Fibroblast of lung (primary cell): ENCODE data around the gene WDR20. TPM values are rescaled to one million over a fixed set of nuclear protein-coding genes. Genes with fewer than 3 reads are reported as not detected.

Source experiments
- DNase-seq, 2 donors: peaks; one replicate each; pipeline versions ENCODE4 v3.0.0 to v3.0.0-alpha.2; 2010; ENCODE audit warnings: low read depth in 2 of 2
- H2AFZ ChIP-seq: 2 replicates; pipeline ENCODE4 v1.5.1; 2012; ENCODE audit warnings: low read length, control low read depth, inconsistent platforms
- H3K27ac ChIP-seq: 2 replicates; pipeline ENCODE4 v1.5.1; 2011; ENCODE audit warnings: low read length, control low read depth; ENCODE audit not compliant: insufficient read depth
- H3K27me3 ChIP-seq: 2 replicates; pipeline ENCODE4 v1.5.1; 2011; ENCODE audit warnings: mild to moderate bottlenecking, low read length; ENCODE audit not compliant: control insufficient read depth, insufficient read depth
- H3K36me3 ChIP-seq: 2 replicates; pipeline ENCODE4 v1.5.1; 2011; ENCODE audit warnings: low read length; ENCODE audit not compliant: control insufficient read depth, insufficient read depth
- H3K4me1 ChIP-seq: 2 replicates; pipeline ENCODE4 v1.5.1; 2011; ENCODE audit warnings: low read length; ENCODE audit not compliant: control insufficient read depth, insufficient read depth; ENCODE audit errors: extremely low read depth
- H3K4me2 ChIP-seq: 2 replicates; pipeline ENCODE4 v1.5.1; 2011; ENCODE audit warnings: low read length, control low read depth; ENCODE audit not compliant: insufficient read depth; ENCODE audit errors: extremely low read depth
- H3K4me3 ChIP-seq, 4 experiments: fragments of 200-600 bp in 1 of 4; sonication (generic) in 1 of 4; replicated peaks in 1 of 4; 2 replicates each; pipeline ENCODE4 v1.5.1; 2011 to 2016; ENCODE audit warnings: low read length in 4 of 4, low read depth in 3 of 4, mild to moderate bottlenecking in 3 of 4, control low read depth in 2 of 4, inconsistent platforms in 1 of 4, mixed read lengths in 1 of 4; ENCODE audit not compliant: insufficient read depth in 1 of 4; ENCODE audit errors: control extremely low read depth in 1 of 4
- H3K79me2 ChIP-seq: 2 replicates; pipeline ENCODE4 v1.5.1; 2012; ENCODE audit warnings: mild to moderate bottlenecking, low read length, inconsistent platforms; ENCODE audit not compliant: control insufficient read depth, insufficient read depth
- H3K9ac ChIP-seq: 2 replicates; pipeline ENCODE4 v1.5.1; 2011; ENCODE audit warnings: mild to moderate bottlenecking, low read length, control low read depth; ENCODE audit not compliant: insufficient read depth
- H3K9me3 ChIP-seq: 2 replicates; pipeline ENCODE4 v1.5.1; 2012; ENCODE audit warnings: low read depth, low read length; ENCODE audit not compliant: control insufficient read depth, insufficient read depth
- H4K20me1 ChIP-seq: 2 replicates; pipeline ENCODE4 v1.5.1; 2011; ENCODE audit warnings: low read length; ENCODE audit not compliant: control insufficient read depth, insufficient read depth; ENCODE audit errors: extremely low read depth
- CTCF ChIP-seq, 2 donors: IDR thresholded peaks in 1 of 2; conservative IDR thresholded peaks in 1 of 2; 1 replicate in 1 of 2; 2 replicates in 1 of 2; pipeline ENCODE4 v1.5.1; 2011 to 2012; ENCODE audit warnings: low read length in 2 of 2, control low read depth in 1 of 2, inconsistent platforms in 1 of 2, low read depth in 1 of 2, mild to moderate bottlenecking in 1 of 2
- EZH2 ChIP-seq: IDR thresholded peaks from 2 replicates; pipeline ENCODE4 v1.5.1; 2012; ENCODE audit warnings: low read length, control low read depth, mild to moderate bottlenecking; ENCODE audit errors: missing control alignments
- polyA plus RNA-seq, 2 donors: library from polyadenylated mRNA; depleted of rRNA in 1 of 2; stranded (reverse) in 1 of 2; unstranded in 1 of 2; fragments of >200 nt; gene quantifications; 2 replicates each; pipeline ENCODE4 v1.2.1, GENCODE V29; 2011 to 2012; ENCODE audit warnings: missing spikeins in 1 of 2
- total RNA-seq: library from RNA; depleted of rRNA; stranded (reverse); fragments of >200 nt; gene quantifications from 2 replicates; pipeline ENCODE4 v1.2.1, GENCODE V29; 2014

WDR20 gene
- total and polyA plus RNA-seq, 2 donors (not counting 1 experiment from before 2014, with no cell fraction given): 17.2 to 17.8 TPM

- Histone ChIP-seq H3K9ac (peak overlapping the region; percentile 90), H4K20me1 (no peaks in the 10 kb centered on the region), H3K4me3 (peak overlapping the region; percentile 92 to 99 (median 94)), H3K27me3 (no peaks in the 10 kb centered on the region), H2AFZ (peak overlapping the region; percentile 12), H3K27ac (peak overlapping the region; percentile 87), H3K79me2 (peaks cover 46% of the 10 kb centered on the region), H3K4me1 (peaks cover 2% of the 10 kb centered on the region), H3K4me2 (peak overlapping the region; percentile 95), H3K9me3 (no peaks in the 10 kb centered on the region), H3K36me3 (no peaks in the 10 kb centered on the region)
- no peak for TF ChIP-seq EZH2
- no peak for TF ChIP-seq CTCF (conservative IDR thresholded peaks at IDR 0.05 in 1 of 2, IDR thresholded peaks at IDR 0.05 in 1 of 2; ENCODE audit: low read depth in 1 of 2, low read length in 2 of 2)
- DNase-seq: no peak
These were observed 1.1 kb downstream of the WDR20 start for GRCh38 chr14:102140750-102141145.

- H2AFZ ChIP-seq: no peak overlapping the region
- TF ChIP-seq EZH2: no peak
- TF ChIP-seq CTCF (conservative IDR thresholded peaks at IDR 0.05 in 1 of 2, IDR thresholded peaks at IDR 0.05 in 1 of 2; ENCODE audit: low read depth in 1 of 2, low read length in 2 of 2): no peak
- H3K4me3 ChIP-seq: peak overlapping the region in 1 of 4 experiments; percentile 94
- no peaks in the 10 kb centered on the region for H3K36me3 ChIP-seq
- peaks cover 2% of the 10 kb centered on the region for H3K4me1 ChIP-seq
- H3K79me2 ChIP-seq: peaks cover 53% of the 10 kb centered on the region
- DNase-seq: no peak
- H3K4me2 ChIP-seq: peak overlapping the region; percentile 95
- no peak overlapping the region for H3K9ac ChIP-seq
- no peaks in the 10 kb centered on the region for H3K27me3 ChIP-seq
- no peaks in the 10 kb centered on the region for H4K20me1 ChIP-seq
- H3K27ac ChIP-seq: no peak overlapping the region
- H3K9me3 ChIP-seq: no peaks in the 10 kb centered on the region
These were observed 2.1 kb downstream of the WDR20 start for GRCh38 chr14:102141797-102142196.

DNA sequence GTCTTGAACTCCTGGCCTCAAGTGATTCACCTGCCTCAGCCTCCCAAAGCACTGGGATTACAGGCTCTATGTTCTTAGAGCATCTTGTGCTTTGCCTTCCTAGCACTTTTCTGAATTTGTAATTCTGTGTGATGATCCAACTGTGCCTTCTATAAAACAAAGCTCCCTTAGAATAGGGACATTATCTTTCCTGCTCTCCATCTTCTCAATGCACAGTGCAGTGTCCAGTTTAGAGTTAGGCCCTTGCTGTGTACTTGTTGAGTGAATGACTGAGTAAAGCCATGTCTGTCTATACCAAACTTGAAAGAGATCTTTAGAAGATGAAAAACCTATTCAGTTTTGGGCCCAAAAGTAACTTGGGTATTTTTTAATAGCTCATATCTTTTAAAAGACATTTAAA is 5.2 kb downstream of the WDR20 start:
- Histone ChIP-seq H3K9me3 (no peaks in the 10 kb centered on the region), H3K27me3 (no peaks in the 10 kb centered on the region), H4K20me1 (no peaks in the 10 kb centered on the region), H3K36me3 (no peaks in the 10 kb centered on the region), H3K4me3 (no peak overlapping the region), H3K9ac (no peak overlapping the region), H3K4me1 (no peaks in the 10 kb centered on the region), H3K4me2 (no peak overlapping the region), H2AFZ (no peak overlapping the region), H3K79me2 (peaks cover 70% of the 10 kb centered on the region), H3K27ac (no peak overlapping the region)
- TF ChIP-seq EZH2: no peak
- TF ChIP-seq CTCF (conservative IDR thresholded peaks at IDR 0.05 in 1 of 2, IDR thresholded peaks at IDR 0.05 in 1 of 2; ENCODE audit: low read depth in 1 of 2, low read length in 2 of 2): no peak
- no peak for DNase-seq
